ENCODE results near the gene PHF24. TPM values are rescaled to one million over a fixed set of nuclear protein-coding genes. Genes with fewer than 3 reads are reported as not detected.

The PHF24 gene
- total RNA-seq, 4 donors from 2014 or later, result 0.30 to 0.81 (median 0.67) TPM; not detected in 1

- ATAC-seq, result no peak
- WGBS, 2 donors (ENCODE audit: low coverage in 1 of 2), result 81 to 83% methylated on average over 3 of the region's 3 CpGs
- TF ChIP-seq CTCF (IDR thresholded peaks at IDR 0.05), result no peak
- no peak for TF ChIP-seq EP300 (IDR thresholded peaks at IDR 0.05)
- TF ChIP-seq POLR2A (IDR thresholded peaks at IDR 0.05), result no peak
- no peak for TF ChIP-seq POLR2AphosphoS5 (IDR thresholded peaks at IDR 0.05)
Measured at GRCh38 chr9:35026671-35027070, 68.6 kb downstream of the PHF24 start.

DNA sequence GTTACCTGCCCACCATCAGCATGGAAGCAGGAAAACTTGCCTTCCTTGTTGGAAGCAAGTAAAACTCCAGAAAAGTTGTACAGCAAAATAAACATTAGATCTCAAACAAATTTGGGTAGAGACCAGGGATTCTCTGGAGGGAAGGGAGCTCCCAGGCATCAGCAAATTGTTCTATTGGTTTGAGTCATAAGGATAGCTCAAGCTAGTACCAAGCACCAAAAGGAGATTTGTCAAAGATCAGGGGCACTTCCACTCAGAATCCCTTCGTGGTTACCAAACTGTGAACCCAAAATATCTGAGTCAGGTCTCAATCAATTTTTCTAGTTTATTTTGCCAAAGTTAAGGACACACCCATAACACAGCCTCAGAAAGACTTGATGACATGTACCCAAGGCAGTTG is 69.3 kb downstream of the PHF24 start:
- Histone ChIP-seq H3K36me3 (peaks cover 0 to 32% of the 10 kb centered on the region in 2 donors), H3K27ac (no peak overlapping the region), H3K4me1 (no peaks in the 10 kb centered on the region), H3K27me3 (no peaks in the 10 kb centered on the region), H3K4me3 (no peak overlapping the region), H3K9me3 (no peaks in the 10 kb centered on the region)
- ATAC-seq, result no peak
- WGBS, 2 donors (ENCODE audit: low coverage in 1 of 2), result 100% methylated on average over 1 of the region's 1 CpG; no CpG with 5 or more reads in 1 of the 2 donors
- TF ChIP-seq POLR2AphosphoS5 (IDR thresholded peaks at IDR 0.05) (no peak), EP300 (IDR thresholded peaks at IDR 0.05) (no peak), CTCF (IDR thresholded peaks at IDR 0.05) (no peak), POLR2A (IDR thresholded peaks at IDR 0.05) (no peak)

More at GRCh38 chr9:35026671-35027070, 68.6 kb downstream of the PHF24 start:
- Histone ChIP-seq H3K36me3 (peaks cover 0 to 32% of the 10 kb centered on the region in 2 donors), H3K27me3 (no peaks in the 10 kb centered on the region), H3K9me3 (no peaks in the 10 kb centered on the region), H3K27ac (no peak overlapping the region), H3K4me1 (no peaks in the 10 kb centered on the region), H3K4me3 (no peak overlapping the region)

DNA sequence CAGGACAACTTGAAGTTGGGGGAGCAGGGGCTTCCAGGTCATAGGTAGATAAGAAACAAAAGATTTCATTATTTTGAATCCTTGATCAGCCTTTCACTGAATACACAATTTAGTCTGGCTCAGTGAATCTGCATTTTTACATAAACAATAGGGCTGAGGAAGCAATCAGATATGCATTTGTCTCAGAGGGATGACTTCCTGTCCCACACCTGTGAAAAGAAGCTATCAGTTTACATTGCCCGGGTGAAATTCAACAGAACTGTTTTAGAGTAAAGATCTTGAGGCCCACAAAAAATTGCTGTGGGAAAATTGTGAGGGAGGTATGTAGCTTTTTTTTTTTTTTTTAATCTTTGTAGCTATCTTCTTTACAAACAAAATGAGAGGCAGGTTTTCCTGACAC is 69.8 kb downstream of the PHF24 start:
- Histone ChIP-seq H3K27me3 (no peaks in the 10 kb centered on the region), H3K4me3 (no peak overlapping the region), H3K27ac (no peak overlapping the region), H3K9me3 (no peaks in the 10 kb centered on the region), H3K36me3 (peaks cover 0 to 32% of the 10 kb centered on the region in 2 donors), H3K4me1 (no peaks in the 10 kb centered on the region)
- 38% methylated on average over 1 of the region's 1 CpG; no CpG with 5 or more reads in 1 of the 2 donors for WGBS, 2 donors (ENCODE audit: low coverage in 1 of 2)
- TF ChIP-seq EP300 (IDR thresholded peaks at IDR 0.05) (no peak), CTCF (IDR thresholded peaks at IDR 0.05) (no peak), POLR2A (IDR thresholded peaks at IDR 0.05) (no peak), POLR2AphosphoS5 (IDR thresholded peaks at IDR 0.05) (no peak)
- no peak for ATAC-seq

GRCh38 chr9:35028341-35028740 is 70.3 kb downstream of the PHF24 start:
- no peaks in the 10 kb centered on the region for H3K27me3 ChIP-seq
- no peak for ATAC-seq
- TF ChIP-seq POLR2AphosphoS5 (IDR thresholded peaks at IDR 0.05) (no peak), CTCF (IDR thresholded peaks at IDR 0.05) (no peak), EP300 (IDR thresholded peaks at IDR 0.05) (no peak), POLR2A (IDR thresholded peaks at IDR 0.05) (no peak)
- no peaks in the 10 kb centered on the region for H3K9me3 ChIP-seq
- no peaks in the 10 kb centered on the region for H3K4me1 ChIP-seq
- H3K27ac ChIP-seq, result no peak overlapping the region
- H3K36me3 ChIP-seq, result peaks cover 0 to 35% of the 10 kb centered on the region in 2 donors
- no peak overlapping the region for H3K4me3 ChIP-seq

GRCh38 chr9:35029241-35029640 is 71.2 kb downstream of the PHF24 start:
- no peak for ATAC-seq
- Histone ChIP-seq H3K36me3 (peaks cover 0 to 27% of the 10 kb centered on the region in 2 donors), H3K4me3 (no peak overlapping the region), H3K27ac (no peak overlapping the region), H3K4me1 (no peaks in the 10 kb centered on the region), H3K27me3 (no peaks in the 10 kb centered on the region), H3K9me3 (no peaks in the 10 kb centered on the region)
- 95 to 100% methylated on average over 2 to 4 of the region's 4 CpGs for WGBS, 2 donors (ENCODE audit: low coverage in 1 of 2)
- TF ChIP-seq EP300 (IDR thresholded peaks at IDR 0.05), result no peak

All from gastroesophageal sphincter (tissue), 4 donors.